Activated T-helper 17 cell treated with anti-CD3 and anti-CD28 coated beads, Interleukin-2, amount 50 U/mL, for 72 hours (primary cell): ENCODE results near the gene GPLD1. TPM values are rescaled to one million over a fixed set of nuclear protein-coding genes. Genes with fewer than 3 reads are reported as not detected.

Experiments
- ATAC-seq: fragments of 150-1000 bp; cut with Tn5 transposase; replicated peaks from 2 replicates; pipeline ENCODE4 v1.10.0; 2021; ENCODE audit warnings: mild to moderate bottlenecking, moderate library complexity
- H3K27ac Mint-ChIP-seq: one replicate; pipeline ENCODE4 v1.8.0; 2022; ENCODE audit warnings: mixed read lengths
- H3K27me3 Mint-ChIP-seq: one replicate; pipeline ENCODE4 v1.8.0; 2022; ENCODE audit warnings: mixed read lengths
- H3K36me3 Mint-ChIP-seq: one replicate; pipeline ENCODE4 v1.8.0; 2022; ENCODE audit warnings: low read depth, mild to moderate bottlenecking, mixed read lengths
- H3K4me1 Mint-ChIP-seq: one replicate; pipeline ENCODE4 v1.8.0; 2022; ENCODE audit warnings: mixed read lengths
- H3K4me3 Mint-ChIP-seq: one replicate; pipeline ENCODE4 v1.8.0; 2022; ENCODE audit warnings: mild to moderate bottlenecking, mixed read lengths
- H3K9me3 Mint-ChIP-seq: one replicate; pipeline ENCODE4 v1.8.0; 2022; ENCODE audit warnings: mixed read lengths
- total RNA-seq, 2 donors: library from RNA; stranded (reverse); gene quantifications; one replicate each; pipeline ENCODE4 v1.2.3, GENCODE V29; 2022

The GPLD1 gene, protein sequence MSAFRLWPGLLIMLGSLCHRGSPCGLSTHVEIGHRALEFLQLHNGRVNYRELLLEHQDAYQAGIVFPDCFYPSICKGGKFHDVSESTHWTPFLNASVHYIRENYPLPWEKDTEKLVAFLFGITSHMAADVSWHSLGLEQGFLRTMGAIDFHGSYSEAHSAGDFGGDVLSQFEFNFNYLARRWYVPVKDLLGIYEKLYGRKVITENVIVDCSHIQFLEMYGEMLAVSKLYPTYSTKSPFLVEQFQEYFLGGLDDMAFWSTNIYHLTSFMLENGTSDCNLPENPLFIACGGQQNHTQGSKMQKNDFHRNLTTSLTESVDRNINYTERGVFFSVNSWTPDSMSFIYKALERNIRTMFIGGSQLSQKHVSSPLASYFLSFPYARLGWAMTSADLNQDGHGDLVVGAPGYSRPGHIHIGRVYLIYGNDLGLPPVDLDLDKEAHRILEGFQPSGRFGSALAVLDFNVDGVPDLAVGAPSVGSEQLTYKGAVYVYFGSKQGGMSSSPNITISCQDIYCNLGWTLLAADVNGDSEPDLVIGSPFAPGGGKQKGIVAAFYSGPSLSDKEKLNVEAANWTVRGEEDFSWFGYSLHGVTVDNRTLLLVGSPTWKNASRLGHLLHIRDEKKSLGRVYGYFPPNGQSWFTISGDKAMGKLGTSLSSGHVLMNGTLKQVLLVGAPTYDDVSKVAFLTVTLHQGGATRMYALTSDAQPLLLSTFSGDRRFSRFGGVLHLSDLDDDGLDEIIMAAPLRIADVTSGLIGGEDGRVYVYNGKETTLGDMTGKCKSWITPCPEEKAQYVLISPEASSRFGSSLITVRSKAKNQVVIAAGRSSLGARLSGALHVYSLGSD
- under 1 TPM; 0.73 to 0.79 TPM for total RNA-seq

DNA sequence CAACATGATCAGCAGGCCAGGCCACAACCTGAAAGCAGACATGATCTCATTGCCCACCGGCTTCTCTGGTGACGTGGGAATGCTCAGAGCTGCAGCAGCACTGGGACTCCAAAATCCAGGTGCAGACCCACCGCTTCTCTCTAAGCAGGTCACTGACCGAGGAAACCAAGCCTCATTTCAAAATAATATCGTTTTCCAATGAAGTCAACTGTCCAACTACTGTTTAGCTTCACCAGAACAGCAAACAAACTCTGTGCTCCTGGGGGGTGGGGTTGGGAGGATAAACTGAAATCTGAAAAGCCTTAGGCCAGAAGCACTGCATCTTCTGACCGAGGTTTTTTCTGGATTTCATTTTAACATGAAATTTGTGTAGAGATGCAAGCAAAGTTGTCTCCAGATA is at the start of gene GPLD1:
Gene GPLD1, minus strand, starts transcription at position 109 of the 400 bp plus-strand sequence. Its CDS starts 67 bp downstream, at position 42.
- Mint-ChIP-seq H3K27me3 (no peaks in the 10 kb centered on the region), H3K9me3 (no peaks in the 10 kb centered on the region), H3K36me3 (no peaks in the 10 kb centered on the region), H3K4me1 (peaks cover 8% of the 10 kb centered on the region), H3K4me3 (no peak within 1 kb of the TSS), H3K27ac (no peak within 1 kb of the TSS)
- ATAC-seq: no peak

DNA sequence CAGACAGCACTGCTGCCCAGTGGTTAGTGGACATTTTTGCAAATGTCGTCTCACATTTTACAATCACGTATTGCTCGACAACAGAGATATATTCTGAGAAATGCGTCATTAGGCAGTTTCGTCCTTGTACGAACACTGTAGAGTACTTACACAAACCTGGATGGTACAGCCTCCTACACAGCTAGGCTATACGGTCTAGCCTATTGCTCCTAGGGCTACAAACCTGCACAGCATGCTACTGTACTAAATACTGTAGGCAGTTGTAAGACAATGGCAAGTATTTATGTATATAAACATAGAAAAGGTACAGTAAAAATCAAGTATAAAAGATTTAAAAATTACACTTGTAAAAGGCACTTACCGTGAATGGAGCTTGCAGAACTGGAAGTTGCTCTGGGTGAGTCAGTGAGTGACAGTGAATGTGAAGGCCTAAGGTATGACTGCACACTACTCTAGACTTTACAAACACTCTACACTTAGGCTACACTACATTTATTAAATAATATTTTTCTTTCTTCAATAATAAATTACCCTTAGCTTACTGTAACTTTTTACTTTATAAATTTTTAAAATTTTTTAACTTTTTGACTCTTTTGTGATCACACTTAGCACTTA is 48.5 kb upstream of the GPLD1 start:
- ATAC-seq: no peak

DNA sequence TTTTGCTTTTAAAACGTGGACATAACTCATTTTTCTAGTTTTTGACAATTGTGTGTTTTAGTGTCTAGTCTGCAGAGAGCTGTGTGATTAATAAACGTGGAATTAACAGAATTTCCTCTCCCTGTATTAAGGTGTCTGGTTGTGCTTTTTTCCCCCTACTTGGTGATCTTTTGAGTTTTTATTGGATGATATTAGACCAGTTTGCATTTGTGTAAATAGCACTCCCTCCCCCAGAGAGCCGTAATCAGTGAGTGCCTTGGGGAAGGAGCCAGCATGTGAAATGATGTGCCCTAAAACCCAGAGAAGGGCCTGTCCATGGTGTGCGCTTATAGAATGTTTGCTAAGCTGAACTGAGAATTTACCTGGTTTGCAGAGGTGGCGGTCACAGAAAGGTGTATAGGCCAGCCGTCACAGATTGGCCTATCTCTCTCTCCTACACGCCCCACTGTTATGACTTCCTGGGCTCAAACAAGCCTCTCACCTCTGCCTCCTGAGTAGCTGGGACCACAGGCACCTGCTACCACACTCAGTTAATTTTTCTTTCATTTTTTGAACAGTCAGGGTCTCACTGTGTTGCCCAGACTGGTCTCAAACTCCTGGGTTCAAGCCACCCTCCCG is 47.8 kb upstream of the GPLD1 start:
- Mint-ChIP-seq H3K27ac (no peak overlapping the region), H3K4me1 (no peaks in the 10 kb centered on the region), H3K27me3 (no peaks in the 10 kb centered on the region), H3K9me3 (no peaks in the 10 kb centered on the region), H3K4me3 (no peak overlapping the region), H3K36me3 (peaks cover 9% of the 10 kb centered on the region)
- ATAC-seq: no peak

More for the DNA sequence above, 48.5 kb upstream of the GPLD1 start:
- peaks cover 5% of the 10 kb centered on the region for H3K36me3 Mint-ChIP-seq
- H3K4me1 Mint-ChIP-seq: no peaks in the 10 kb centered on the region
- H3K4me3 Mint-ChIP-seq: no peak overlapping the region
- no peaks in the 10 kb centered on the region for H3K9me3 Mint-ChIP-seq
- H3K27me3 Mint-ChIP-seq: no peaks in the 10 kb centered on the region
- no peak overlapping the region for H3K27ac Mint-ChIP-seq

GRCh38 chr6:24536466-24536865 is 47.1 kb upstream of the GPLD1 start:
- Mint-ChIP-seq H3K36me3 (peaks cover 9% of the 10 kb centered on the region), H3K27ac (no peak overlapping the region), H3K4me3 (no peak overlapping the region), H3K27me3 (no peaks in the 10 kb centered on the region), H3K4me1 (no peaks in the 10 kb centered on the region), H3K9me3 (no peaks in the 10 kb centered on the region)
- ATAC-seq: no peak

GRCh38 chr6:24535210-24535609 is 45.8 kb upstream of the GPLD1 start:
- ATAC-seq: no peak

GRCh38 chr6:24534329-24534728 is 45.0 kb upstream of the GPLD1 start:
- Mint-ChIP-seq H3K4me1 (no peaks in the 10 kb centered on the region), H3K36me3 (peaks cover 9% of the 10 kb centered on the region), H3K27me3 (no peaks in the 10 kb centered on the region), H3K4me3 (no peak overlapping the region), H3K9me3 (no peaks in the 10 kb centered on the region), H3K27ac (no peak overlapping the region)
- ATAC-seq: no peak

More at GRCh38 chr6:24535210-24535609, 45.8 kb upstream of the GPLD1 start:
- Mint-ChIP-seq H3K27me3 (no peaks in the 10 kb centered on the region), H3K4me1 (no peaks in the 10 kb centered on the region), H3K27ac (no peak overlapping the region), H3K4me3 (no peak overlapping the region), H3K36me3 (peaks cover 9% of the 10 kb centered on the region), H3K9me3 (no peaks in the 10 kb centered on the region)

DNA sequence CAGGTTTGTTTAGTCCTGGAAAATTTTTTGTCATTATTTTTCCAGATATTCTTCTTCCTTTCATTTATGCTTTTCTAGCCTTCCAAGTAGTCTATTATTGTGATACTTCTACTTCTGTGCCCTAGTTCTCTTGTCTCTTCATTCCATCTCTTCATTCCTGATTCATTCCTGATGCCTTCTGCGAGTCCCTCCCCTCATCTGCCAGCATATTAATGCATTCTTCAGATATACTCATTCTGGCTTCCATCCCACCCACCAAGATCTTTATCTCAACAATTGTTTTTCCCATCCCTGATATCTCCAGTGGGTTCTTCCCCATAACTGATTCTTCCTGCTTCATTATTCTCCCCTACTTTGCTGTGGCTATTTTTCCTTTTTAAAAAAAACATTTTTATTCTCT is 40.6 kb upstream of the GPLD1 start:
- Mint-ChIP-seq H3K4me1 (no peaks in the 10 kb centered on the region), H3K27ac (no peak overlapping the region), H3K9me3 (no peaks in the 10 kb centered on the region), H3K36me3 (peaks cover 9% of the 10 kb centered on the region), H3K4me3 (no peak overlapping the region), H3K27me3 (no peaks in the 10 kb centered on the region)
- no peak for ATAC-seq

GRCh38 chr6:24524805-24525204 is 35.4 kb upstream of the GPLD1 start:
- Mint-ChIP-seq H3K27ac (no peak overlapping the region), H3K4me3 (no peak overlapping the region), H3K9me3 (no peaks in the 10 kb centered on the region), H3K36me3 (no peaks in the 10 kb centered on the region), H3K27me3 (no peaks in the 10 kb centered on the region), H3K4me1 (no peaks in the 10 kb centered on the region)
- ATAC-seq: no peak

GRCh38 chr6:24524329-24524728 is 35.0 kb upstream of the GPLD1 start:
- Mint-ChIP-seq H3K4me3 (no peak overlapping the region), H3K27ac (no peak overlapping the region), H3K27me3 (no peaks in the 10 kb centered on the region), H3K4me1 (no peaks in the 10 kb centered on the region), H3K9me3 (no peaks in the 10 kb centered on the region), H3K36me3 (no peaks in the 10 kb centered on the region)
- no peak for ATAC-seq

DNA sequence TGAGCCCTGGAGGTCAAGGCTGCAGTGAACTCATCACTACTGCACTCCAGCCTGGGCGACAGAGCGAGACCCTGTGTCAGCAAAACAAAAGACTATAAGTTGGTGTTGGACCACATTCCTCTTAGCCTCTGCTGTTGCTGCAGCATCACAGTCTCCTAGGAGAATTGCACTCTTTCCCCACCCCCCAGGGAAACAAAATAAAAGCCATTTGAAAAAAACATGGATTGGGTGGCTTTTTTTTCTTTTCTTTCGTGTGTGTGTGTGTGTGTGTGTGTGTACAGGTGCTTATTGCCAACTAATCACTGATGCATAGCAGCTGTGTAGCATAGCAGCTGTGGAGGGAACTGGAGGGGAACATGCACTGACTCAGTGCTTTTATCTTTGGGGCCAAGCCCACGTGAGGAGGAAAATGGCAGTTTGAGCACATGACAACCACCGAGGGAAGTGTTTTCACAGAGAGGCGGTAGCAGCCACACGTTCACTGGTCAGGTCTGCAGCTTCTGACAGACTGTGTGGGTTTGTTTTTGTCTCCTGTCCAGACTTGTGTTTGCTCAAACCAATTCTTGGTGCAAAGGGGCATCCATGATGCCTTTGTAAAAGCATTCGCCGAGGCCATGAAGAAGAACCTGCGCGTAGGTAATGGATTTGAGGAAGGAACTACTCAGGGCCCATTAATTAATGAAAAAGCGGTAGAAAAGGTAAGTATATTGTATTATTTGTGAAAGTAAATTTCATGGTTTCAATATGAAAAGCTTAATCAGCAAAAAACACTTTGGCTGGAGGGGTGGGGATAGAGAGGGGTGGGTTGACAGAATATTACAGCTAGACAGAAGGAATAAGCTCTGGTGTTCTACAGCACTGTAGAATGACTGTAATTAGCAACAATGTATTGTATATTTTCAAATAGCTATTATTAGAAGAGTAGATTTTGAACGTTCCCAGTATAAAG is 33.1 kb upstream of the GPLD1 start:
- no peak for ATAC-seq
- Mint-ChIP-seq H3K9me3 (no peaks in the 10 kb centered on the region), H3K4me1 (no peaks in the 10 kb centered on the region), H3K4me3 (no peak overlapping the region), H3K36me3 (no peaks in the 10 kb centered on the region), H3K27ac (no peak overlapping the region), H3K27me3 (no peaks in the 10 kb centered on the region)

GRCh38 chr6:24520929-24521546 is 31.7 kb upstream of the GPLD1 start:
- H3K27me3 Mint-ChIP-seq: no peaks in the 10 kb centered on the region
- no peak overlapping the region for H3K27ac Mint-ChIP-seq
- H3K4me1 Mint-ChIP-seq: no peaks in the 10 kb centered on the region
- peaks cover under 1% of the 10 kb centered on the region for H3K36me3 Mint-ChIP-seq
- no peaks in the 10 kb centered on the region for H3K9me3 Mint-ChIP-seq
- peak; percentile 87 for ATAC-seq
- H3K4me3 Mint-ChIP-seq: no peak overlapping the region

DNA sequence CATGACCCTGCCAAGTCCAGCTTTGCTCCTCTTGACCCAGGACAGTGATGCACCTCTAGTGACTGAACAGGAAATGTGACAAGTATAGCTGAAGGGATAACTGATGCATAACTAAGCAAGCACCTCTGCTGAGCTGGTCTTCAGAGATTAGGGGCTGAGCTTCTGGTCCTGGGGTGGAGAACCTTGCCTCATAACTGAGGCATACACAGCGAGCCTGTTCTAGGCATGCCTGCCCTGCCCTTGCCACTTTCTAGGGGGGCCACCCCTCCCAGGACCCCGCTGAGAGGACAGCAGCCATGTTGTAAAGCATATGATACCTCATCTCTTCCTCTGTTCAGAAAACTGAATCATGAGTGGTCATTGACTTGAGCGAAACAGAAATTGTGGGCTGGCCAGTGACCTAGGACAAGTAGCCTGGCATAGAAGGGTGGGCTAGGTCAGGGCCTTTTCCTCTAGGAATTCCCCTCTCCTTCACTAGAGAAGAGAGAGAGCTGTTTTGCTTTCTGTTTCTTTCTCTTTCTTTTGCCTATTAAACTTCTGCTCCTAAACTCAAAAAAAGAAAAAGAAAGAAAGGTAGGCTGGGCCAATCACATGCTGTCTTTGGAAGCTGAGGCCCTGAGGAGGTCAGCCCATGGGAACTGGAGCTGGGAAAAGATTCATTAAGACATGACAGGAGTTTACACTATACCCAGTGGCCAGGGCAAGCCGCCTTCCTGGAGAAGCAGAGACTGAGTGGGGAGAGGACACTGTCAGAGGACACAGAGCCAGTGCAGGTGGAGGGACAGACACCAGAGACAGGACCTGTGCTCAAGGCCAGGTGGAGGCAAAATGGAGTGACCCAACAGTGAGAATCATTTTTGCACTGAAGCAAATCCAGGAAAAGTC is 28.5 kb upstream of the GPLD1 start:
- no peak for ATAC-seq
- no peaks in the 10 kb centered on the region for H3K9me3 Mint-ChIP-seq
- no peaks in the 10 kb centered on the region for H3K27me3 Mint-ChIP-seq
- H3K27ac Mint-ChIP-seq: peak overlapping the region; percentile 71
- no peaks in the 10 kb centered on the region for H3K4me1 Mint-ChIP-seq
- H3K4me3 Mint-ChIP-seq: no peak overlapping the region
- H3K36me3 Mint-ChIP-seq: peaks cover 19% of the 10 kb centered on the region
